A549 (cell line): ENCODE measurements around the gene MLNR.

Experiments used
- BCL3 ChIP-seq: fragments of >200 bp; sonication (Bioruptor Twin); formaldehyde crosslinking; IDR thresholded peaks from 3 replicates; pipeline ENCODE4 v1.6.1; 2016
- BHLHE40 ChIP-seq: IDR thresholded peaks from 2 replicates; pipeline ENCODE4 v1.6.1; 2012; ENCODE audit warnings: low read depth, low read length, inconsistent platforms
- CEBPB ChIP-seq, 2 experiments: fragments of >200 bp in 1 of 2; sonication (Bioruptor Twin) in 1 of 2; formaldehyde crosslinking in 1 of 2; IDR thresholded peaks; 2 replicates each; pipeline ENCODE4 v1.6.1; 2012 to 2016
- CTCF ChIP-seq: fragments of >200 bp; sonication (Bioruptor Twin); formaldehyde crosslinking; IDR thresholded peaks from 3 replicates; pipeline ENCODE4 v1.5.1; 2016
- EP300 ChIP-seq, 2 experiments: fragments of >200 bp; sonication (Bioruptor Twin); formaldehyde crosslinking; IDR thresholded peaks; 2 replicates in 1 of 2; 3 replicates in 1 of 2; pipeline ENCODE4 v1.6.1; 2016 to 2017
- HOXB13 ChIP-seq: fragments of 250-450 bp; sonication (Bioruptor Pico); IDR thresholded peaks from 2 replicates; pipeline ENCODE4 v1.5.0; 2020; ENCODE audit warnings: low read depth, mild to moderate bottlenecking, moderate library complexity
- KDM1A ChIP-seq: fragments of 200-600 bp; sonication (generic); IDR thresholded peaks from 2 replicates; pipeline ENCODE4 v1.6.1; 2016; ENCODE audit warnings: low read depth, mild to moderate bottlenecking
- MAFK ChIP-seq: fragments of 450-650 bp; IDR thresholded peaks from 2 replicates; pipeline ENCODE4 v1.6.1; 2014; ENCODE audit not compliant: partially characterized antibody
- MAX ChIP-seq: IDR thresholded peaks from 2 replicates; pipeline ENCODE4 v1.6.1; 2012
- PHF8 ChIP-seq: fragments of 200-600 bp; sonication (generic); IDR thresholded peaks from 2 replicates; pipeline ENCODE4 v1.6.1; 2016; ENCODE audit warnings: low read depth, mild to moderate bottlenecking, antibody characterized with exemption, moderate library complexity, borderline replicate concordance
- POLR2A ChIP-seq: IDR thresholded peaks from 2 replicates; pipeline ENCODE4 v1.6.1; 2012; ENCODE audit warnings: mild to moderate bottlenecking, low read length
- RAD21 ChIP-seq, 2 experiments: fragments of >200 bp in 1 of 2; sonication (Bioruptor Twin) in 1 of 2; formaldehyde crosslinking in 1 of 2; IDR thresholded peaks in 1 of 2; conservative IDR thresholded peaks in 1 of 2; 2 replicates in 1 of 2; 3 replicates in 1 of 2; pipeline ENCODE4 v1.6.1; 2012 to 2018; ENCODE audit warnings: inconsistent platforms in 1 of 2
- RNF2 ChIP-seq: fragments of 200-600 bp; sonication (generic); IDR thresholded peaks from 2 replicates; pipeline ENCODE4 v1.6.1; 2016; ENCODE audit warnings: low read depth, mild to moderate bottlenecking, antibody characterized with exemption, moderate library complexity, borderline replicate concordance
- SMC3 ChIP-seq: fragments of >200 bp; sonication (Bioruptor Twin); formaldehyde crosslinking; IDR thresholded peaks from 3 replicates; pipeline ENCODE4 v1.6.1; 2018; ENCODE audit warnings: inconsistent platforms

GRCh38 chr13:49247643-49248621 lies 27.8 kb downstream of the MLNR start, which contains the start of gene CDADC1:
- no peak for TF ChIP-seq EP300 (IDR thresholded peaks at IDR 0.05)
- no peak for TF ChIP-seq RAD21 (conservative IDR thresholded peaks at IDR 0.05 in 1 of 2, IDR thresholded peaks at IDR 0.05 in 1 of 2)
- TF ChIP-seq CEBPB (IDR thresholded peaks at IDR 0.05) = no peak
- no peak for TF ChIP-seq BHLHE40
- peak; percentile 6; the same call in 1 of the 2 replicates for TF ChIP-seq MAX
- peak; percentile 60; the same call in 1 of the 2 replicates for TF ChIP-seq PHF8
- TF ChIP-seq SMC3 = no peak
- no peak for TF ChIP-seq BCL3
- TF ChIP-seq POLR2A = peak; percentile 69
- TF ChIP-seq CTCF = no peak
- TF ChIP-seq HOXB13 (CRISPR knock-in tag) = no peak
- no peak for TF ChIP-seq MAFK
- no peak for TF ChIP-seq KDM1A
- no peak for TF ChIP-seq RNF2
